ENCODE data around the gene TOGARAM1.

Gene TOGARAM1

DNA sequence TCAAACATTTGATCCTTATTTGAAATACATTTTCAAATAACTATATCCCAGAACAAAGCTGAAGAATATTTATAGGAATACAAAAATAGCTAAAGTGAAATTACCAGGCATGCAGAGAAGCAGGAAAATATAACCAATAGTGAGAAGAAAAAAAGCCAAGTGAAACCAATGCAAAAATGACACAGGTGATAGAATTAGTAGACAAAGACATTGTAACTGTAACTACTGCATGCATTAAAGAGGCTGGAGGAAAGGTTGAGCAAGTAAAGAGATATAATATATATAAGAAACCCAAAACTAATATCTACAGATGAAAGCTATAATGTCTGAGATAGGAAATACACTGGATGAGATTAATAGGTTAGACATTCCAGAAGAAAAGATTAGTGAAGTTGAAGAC lies 72.7 kb downstream of the TOGARAM1 start:
- no peaks in the 10 kb centered on the region for H3K9me2 ChIP-seq (replicated peaks; ENCODE audit: insufficient read depth, low read length)

DNA sequence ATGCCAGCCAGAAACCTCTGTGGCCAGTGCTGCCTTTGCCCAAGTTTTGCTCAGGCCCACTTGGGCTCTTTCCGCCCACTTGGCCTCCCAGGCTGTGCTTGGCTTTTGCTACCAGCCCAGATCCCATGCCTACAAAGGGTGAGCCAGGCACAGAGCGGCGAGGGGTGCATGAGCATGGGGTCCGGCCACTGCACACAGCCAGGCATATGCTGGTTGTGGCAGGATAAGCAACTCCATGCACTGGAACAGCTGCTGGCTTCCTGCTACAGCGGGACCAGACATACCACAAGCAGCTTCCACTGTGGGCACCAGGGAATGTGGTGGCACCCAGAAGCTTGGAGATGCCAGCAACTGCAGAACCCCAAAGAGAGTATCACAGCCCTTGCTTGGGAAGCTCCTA lies 76.3 kb downstream of the TOGARAM1 start:
- Histone ChIP-seq H2AFZ (ENCODE audit: low read depth, low read length, severe bottlenecking) (no peak overlapping the region), H3K27me3 (ENCODE audit: low read length) (no peaks in the 10 kb centered on the region), H3K4me3 (ENCODE audit: insufficient read depth, low read length, poor library complexity, severe bottlenecking) (no peak overlapping the region), H3F3A (ENCODE audit: insufficient read depth) (no peaks in the 10 kb centered on the region), H3K79me2 (ENCODE audit: insufficient read depth, low read length) (no peaks in the 10 kb centered on the region), H3K4me2 (ENCODE audit: low read depth, low read length, poor library complexity, severe bottlenecking) (no peak overlapping the region), H3K9me2 (replicated peaks; ENCODE audit: insufficient read depth, low read length) (no peaks in the 10 kb centered on the region), H3K9ac (ENCODE audit: low read length) (no peak overlapping the region), H3K9me3 (ENCODE audit: insufficient read depth, low read length) (peaks cover 9% of the 10 kb centered on the region; the same call in 1 of the 2 replicates), H4K20me1 (ENCODE audit: low read depth, low read length) (no peaks in the 10 kb centered on the region), H3K36me3 (ENCODE audit: low read length) (peaks cover 12% of the 10 kb centered on the region; the same call in 1 of the 2 replicates), H3K27ac (ENCODE audit: low read depth, low read length) (no peak overlapping the region)
- no peak for TF ChIP-seq EZH2phosphoT487 (conservative IDR thresholded peaks at IDR 0.05; ENCODE audit: low read length)
- TF ChIP-seq, protein P1, sequence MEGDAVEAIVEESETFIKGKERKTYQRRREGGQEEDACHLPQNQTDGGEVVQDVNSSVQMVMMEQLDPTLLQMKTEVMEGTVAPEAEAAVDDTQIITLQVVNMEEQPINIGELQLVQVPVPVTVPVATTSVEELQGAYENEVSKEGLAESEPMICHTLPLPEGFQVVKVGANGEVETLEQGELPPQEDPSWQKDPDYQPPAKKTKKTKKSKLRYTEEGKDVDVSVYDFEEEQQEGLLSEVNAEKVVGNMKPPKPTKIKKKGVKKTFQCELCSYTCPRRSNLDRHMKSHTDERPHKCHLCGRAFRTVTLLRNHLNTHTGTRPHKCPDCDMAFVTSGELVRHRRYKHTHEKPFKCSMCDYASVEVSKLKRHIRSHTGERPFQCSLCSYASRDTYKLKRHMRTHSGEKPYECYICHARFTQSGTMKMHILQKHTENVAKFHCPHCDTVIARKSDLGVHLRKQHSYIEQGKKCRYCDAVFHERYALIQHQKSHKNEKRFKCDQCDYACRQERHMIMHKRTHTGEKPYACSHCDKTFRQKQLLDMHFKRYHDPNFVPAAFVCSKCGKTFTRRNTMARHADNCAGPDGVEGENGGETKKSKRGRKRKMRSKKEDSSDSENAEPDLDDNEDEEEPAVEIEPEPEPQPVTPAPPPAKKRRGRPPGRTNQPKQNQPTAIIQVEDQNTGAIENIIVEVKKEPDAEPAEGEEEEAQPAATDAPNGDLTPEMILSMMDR (IDR thresholded peaks at IDR 0.05; ENCODE audit: insufficient read depth, low read length, poor library complexity, severe bottlenecking): no peak

More for the DNA sequence above, 72.7 kb downstream of the TOGARAM1 start:
- no peak overlapping the region for H2AFZ ChIP-seq (ENCODE audit: low read depth, low read length, severe bottlenecking)
- no peaks in the 10 kb centered on the region for H3K79me2 ChIP-seq (ENCODE audit: insufficient read depth, low read length)
- H3K9me3 ChIP-seq (ENCODE audit: insufficient read depth, low read length): peaks cover 9% of the 10 kb centered on the region; the same call in 1 of the 2 replicates
- H3F3A ChIP-seq (ENCODE audit: insufficient read depth): no peaks in the 10 kb centered on the region
- H3K27me3 ChIP-seq (ENCODE audit: low read length): no peaks in the 10 kb centered on the region
- TF ChIP-seq, protein P1 (IDR thresholded peaks at IDR 0.05; ENCODE audit: insufficient read depth, low read length, poor library complexity, severe bottlenecking): no peak
- no peak overlapping the region for H3K27ac ChIP-seq (ENCODE audit: low read depth, low read length)
- no peak overlapping the region for H3K4me3 ChIP-seq (ENCODE audit: insufficient read depth, low read length, poor library complexity, severe bottlenecking)
- H3K9ac ChIP-seq (ENCODE audit: low read length): no peak overlapping the region
- no peaks in the 10 kb centered on the region for H4K20me1 ChIP-seq (ENCODE audit: low read depth, low read length)
- H3K36me3 ChIP-seq (ENCODE audit: low read length): peaks cover 23% of the 10 kb centered on the region
- H3K4me2 ChIP-seq (ENCODE audit: low read depth, low read length, poor library complexity, severe bottlenecking): no peak overlapping the region

DNA sequence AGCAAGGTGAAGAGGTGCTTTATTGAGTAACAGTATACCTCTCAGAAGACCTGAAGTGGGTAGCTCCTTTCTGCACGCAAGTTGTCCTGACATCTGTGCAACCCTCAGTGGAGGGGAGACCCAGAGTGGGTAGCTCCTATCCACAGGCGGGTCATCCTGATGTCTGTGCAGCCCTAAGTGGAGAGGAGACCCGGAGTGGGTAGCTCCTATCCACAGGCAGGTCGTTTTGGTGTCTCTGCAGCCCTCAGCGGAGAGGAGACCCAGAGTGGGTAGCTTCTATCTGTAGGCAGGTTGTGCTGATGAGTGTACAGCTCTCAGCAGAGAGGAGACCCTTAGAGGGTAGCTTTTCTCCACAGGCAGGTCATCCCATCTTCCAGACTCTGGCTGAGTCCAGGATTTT lies 76.9 kb downstream of the TOGARAM1 start:
- Histone ChIP-seq H3K9me3 (ENCODE audit: insufficient read depth, low read length) (peaks cover 9% of the 10 kb centered on the region; the same call in 1 of the 2 replicates), H3K36me3 (ENCODE audit: low read length) (peaks cover 12% of the 10 kb centered on the region; the same call in 1 of the 2 replicates), H3K9ac (ENCODE audit: low read length) (no peak overlapping the region), H3K27ac (ENCODE audit: low read depth, low read length) (no peak overlapping the region), H3K4me2 (ENCODE audit: low read depth, low read length, poor library complexity, severe bottlenecking) (no peak overlapping the region), H3K79me2 (ENCODE audit: insufficient read depth, low read length) (no peaks in the 10 kb centered on the region), H3K27me3 (ENCODE audit: low read length) (no peaks in the 10 kb centered on the region), H3K4me3 (ENCODE audit: insufficient read depth, low read length, poor library complexity, severe bottlenecking) (no peak overlapping the region), H3F3A (ENCODE audit: insufficient read depth) (no peaks in the 10 kb centered on the region), H4K20me1 (ENCODE audit: low read depth, low read length) (no peaks in the 10 kb centered on the region), H3K9me2 (replicated peaks; ENCODE audit: insufficient read depth, low read length) (no peaks in the 10 kb centered on the region), H2AFZ (ENCODE audit: low read depth, low read length, severe bottlenecking) (no peak overlapping the region)
- TF ChIP-seq, protein P1 (IDR thresholded peaks at IDR 0.05; ENCODE audit: insufficient read depth, low read length, poor library complexity, severe bottlenecking): no peak
- no peak for TF ChIP-seq EZH2phosphoT487 (conservative IDR thresholded peaks at IDR 0.05; ENCODE audit: low read length)
